Measurements from ENCODE around the gene BCL10.
A peak's percentile ranks its signal among the peaks of the same experiment; 100 is the strongest.

Gene BCL10

GRCh38 chr1:85297855-85298629 is 21.6 kb upstream of the BCL10 start:
- FAIRE-seq, result peak; percentile 28

- no peak for FAIRE-seq
Measured at GRCh38 chr1:85297538-85297854, 21.1 kb upstream of the BCL10 start.

- no peak for FAIRE-seq
Measured at GRCh38 chr1:85296980-85297379, 20.5 kb upstream of the BCL10 start.

GRCh38 chr1:85295654-85296053 is 19.2 kb upstream of the BCL10 start:
- no peak for FAIRE-seq

- no peak for FAIRE-seq
Measured at GRCh38 chr1:85295006-85295431, 18.6 kb upstream of the BCL10 start.

GRCh38 chr1:85290826-85291225 is 14.4 kb upstream of the BCL10 start:
- no peak for FAIRE-seq

- FAIRE-seq, result no peak
Measured at GRCh38 chr1:85289848-85290335, 13.5 kb upstream of the BCL10 start.

- FAIRE-seq, result no peak
Measured at GRCh38 chr1:85289207-85289847, 12.9 kb upstream of the BCL10 start.

GRCh38 chr1:85284202-85284601 is 7.8 kb upstream of the BCL10 start:
- no peak for FAIRE-seq

- FAIRE-seq, result no peak
Measured at GRCh38 chr1:85283475-85284199, 7.2 kb upstream of the BCL10 start.

GRCh38 chr1:85282424-85282823 is 6.0 kb upstream of the BCL10 start:
- no peak for FAIRE-seq

GRCh38 chr1:85280636-85281035 is 4.2 kb upstream of the BCL10 start:
- FAIRE-seq, result no peak

GRCh38 chr1:85279458-85280080 is 3.1 kb upstream of the BCL10 start:
- FAIRE-seq, result no peak

- FAIRE-seq, result no peak
Measured at GRCh38 chr1:85278853-85279314, 2.5 kb upstream of the BCL10 start.

GRCh38 chr1:85277802-85278201 is 1.4 kb upstream of the BCL10 start:
- FAIRE-seq, result no peak

- peak; percentile 14 for FAIRE-seq
Measured at GRCh38 chr1:85276978-85277639, 677 bp upstream of the BCL10 start.

- FAIRE-seq, result no peak
Measured at GRCh38 chr1:85275701-85276214, 674 bp downstream of the BCL10 start.

GRCh38 chr1:85274969-85275453 is 1.4 kb downstream of the BCL10 start:
- peak; percentile 71 for FAIRE-seq

- FAIRE-seq, result no peak
Measured at GRCh38 chr1:85273397-85273796, 3.0 kb downstream of the BCL10 start.

GRCh38 chr1:85268801-85269585 is 7.4 kb downstream of the BCL10 start:
- FAIRE-seq, result no peak

- FAIRE-seq, result peak; percentile 64
Measured at GRCh38 chr1:85267313-85267712, 9.1 kb downstream of the BCL10 start.

All from colon (tissue), 2 donors.